ENCODE results near the gene FURIN.

DNA sequence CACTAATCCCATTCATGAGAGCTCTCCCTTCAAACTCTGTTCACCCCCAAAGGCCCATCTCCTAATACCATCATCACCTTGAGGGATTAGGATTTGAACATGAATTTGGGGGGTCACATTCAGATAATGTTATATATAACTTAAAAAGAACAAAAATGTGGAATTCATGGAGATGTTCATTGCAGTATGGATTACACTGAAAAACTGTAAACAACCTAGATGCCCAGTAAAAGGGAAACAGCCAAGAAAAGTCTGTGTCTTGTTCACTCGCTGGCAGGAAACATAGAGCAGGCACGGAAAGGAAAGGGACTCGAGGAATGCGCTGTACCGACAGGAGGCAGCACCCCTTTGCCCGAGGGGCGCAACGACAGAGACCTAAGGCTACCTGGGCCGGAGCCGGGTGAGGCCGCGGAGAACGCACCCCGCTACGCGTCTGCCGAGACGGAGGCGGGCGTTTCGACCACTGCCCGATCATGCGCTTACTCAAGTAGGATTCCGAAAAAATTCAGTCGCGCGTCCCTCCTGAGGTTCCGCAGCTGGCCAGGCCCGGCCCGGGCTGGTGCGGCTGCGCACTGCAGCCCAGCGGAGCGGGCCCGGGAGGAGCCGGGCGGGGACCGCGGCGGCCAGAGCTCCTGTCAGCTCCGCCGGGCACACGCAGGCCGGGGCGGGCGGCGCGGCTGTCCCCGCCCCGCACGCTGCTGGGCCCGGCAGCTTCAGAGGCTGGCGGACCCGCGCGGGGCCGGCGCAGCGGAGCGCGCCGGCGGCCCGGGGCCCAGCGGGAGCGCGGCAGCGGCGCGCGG lies 33.9 kb downstream of the FURIN start:
- TF ChIP-seq, protein P1, sequence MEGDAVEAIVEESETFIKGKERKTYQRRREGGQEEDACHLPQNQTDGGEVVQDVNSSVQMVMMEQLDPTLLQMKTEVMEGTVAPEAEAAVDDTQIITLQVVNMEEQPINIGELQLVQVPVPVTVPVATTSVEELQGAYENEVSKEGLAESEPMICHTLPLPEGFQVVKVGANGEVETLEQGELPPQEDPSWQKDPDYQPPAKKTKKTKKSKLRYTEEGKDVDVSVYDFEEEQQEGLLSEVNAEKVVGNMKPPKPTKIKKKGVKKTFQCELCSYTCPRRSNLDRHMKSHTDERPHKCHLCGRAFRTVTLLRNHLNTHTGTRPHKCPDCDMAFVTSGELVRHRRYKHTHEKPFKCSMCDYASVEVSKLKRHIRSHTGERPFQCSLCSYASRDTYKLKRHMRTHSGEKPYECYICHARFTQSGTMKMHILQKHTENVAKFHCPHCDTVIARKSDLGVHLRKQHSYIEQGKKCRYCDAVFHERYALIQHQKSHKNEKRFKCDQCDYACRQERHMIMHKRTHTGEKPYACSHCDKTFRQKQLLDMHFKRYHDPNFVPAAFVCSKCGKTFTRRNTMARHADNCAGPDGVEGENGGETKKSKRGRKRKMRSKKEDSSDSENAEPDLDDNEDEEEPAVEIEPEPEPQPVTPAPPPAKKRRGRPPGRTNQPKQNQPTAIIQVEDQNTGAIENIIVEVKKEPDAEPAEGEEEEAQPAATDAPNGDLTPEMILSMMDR (IDR thresholded peaks at IDR 0.05; ENCODE audit: poor library complexity), result peak; percentile 69
- TF ChIP-seq EZH2 (IDR thresholded peaks at IDR 0.05; ENCODE audit: borderline replicate concordance), result no peak
